Mesothelial cell of epicardium (in vitro differentiated cells): ENCODE results near the gene SDCCAG8. TPM values are rescaled to one million over a fixed set of nuclear protein-coding genes. Genes with fewer than 3 reads are reported as not detected.

Experiments used
- DNase-seq, 2 experiments: peaks; one replicate each; pipeline ENCODE4 v3.0.0; 2021; ENCODE audit warnings: low spot score in 2 of 2; ENCODE audit not compliant: unreplicated experiment in 2 of 2
- H3K27ac Mint-ChIP-seq: 2 replicates; pipeline ENCODE4 v1.8.0; 2021; ENCODE audit warnings: mixed read lengths
- H3K27me3 Mint-ChIP-seq: 2 replicates; pipeline ENCODE4 v1.8.0; 2021; ENCODE audit warnings: low read depth, mixed read lengths
- H3K36me3 Mint-ChIP-seq: 2 replicates; pipeline ENCODE4 v1.8.0; 2021; ENCODE audit warnings: mixed read lengths
- H3K4me1 Mint-ChIP-seq: 2 replicates; pipeline ENCODE4 v1.8.0; 2021; ENCODE audit warnings: mixed read lengths
- H3K4me3 Mint-ChIP-seq: 2 replicates; pipeline ENCODE4 v1.8.0; 2021; ENCODE audit warnings: mild to moderate bottlenecking, moderate library complexity, mixed read lengths
- H3K9me3 Mint-ChIP-seq: 2 replicates; pipeline ENCODE4 v1.8.0; 2021; ENCODE audit warnings: mixed read lengths
- CTCF ChIP-seq: fragments of 200-600 bp; sonication (generic); IDR thresholded peaks from one replicate; pipeline ENCODE4 v1.5.0; 2021; ENCODE audit warnings: antibody characterized with exemption; ENCODE audit not compliant: unreplicated experiment
- total RNA-seq: library from RNA; stranded (reverse); gene quantifications from 3 replicates; pipeline ENCODE4 v1.2.1, GENCODE V29; 2021

Gene SDCCAG8
- total RNA-seq, 1 donor from 2014 or later = 37.3 TPM

- no peak for DNase-seq
- Mint-ChIP-seq H3K4me3 (no peak overlapping the region), H3K4me1 (peaks cover 4% of the 10 kb centered on the region), H3K27ac (no peak overlapping the region), H3K36me3 (peaks cover 15% of the 10 kb centered on the region), H3K27me3 (no peaks in the 10 kb centered on the region), H3K9me3 (peaks cover 3% of the 10 kb centered on the region)
- no peak for TF ChIP-seq CTCF
These were observed 193.5 kb downstream of the SDCCAG8 start for GRCh38 chr1:243449373-243449772.

- no peak for TF ChIP-seq CTCF
- Mint-ChIP-seq H3K27me3 (no peaks in the 10 kb centered on the region), H3K4me1 (peaks cover 4% of the 10 kb centered on the region), H3K4me3 (no peak overlapping the region), H3K9me3 (peaks cover 3% of the 10 kb centered on the region), H3K36me3 (peaks cover 10% of the 10 kb centered on the region), H3K27ac (no peak overlapping the region)
- no peak for DNase-seq
These were observed 196.3 kb downstream of the SDCCAG8 start for GRCh38 chr1:243452092-243452491.

- Mint-ChIP-seq H3K27ac (peak overlapping the region; percentile 5), H3K9me3 (peaks cover 3% of the 10 kb centered on the region), H3K36me3 (peaks cover 10% of the 10 kb centered on the region), H3K27me3 (no peaks in the 10 kb centered on the region), H3K4me3 (no peak overlapping the region), H3K4me1 (peaks cover 4% of the 10 kb centered on the region)
- TF ChIP-seq CTCF = no peak
- DNase-seq = no peak
These were observed 198.6 kb downstream of the SDCCAG8 start for GRCh38 chr1:243454328-243454997.

GRCh38 chr1:243455760-243456651 lies 200.2 kb downstream of the SDCCAG8 start:
- DNase-seq = no peak
- H3K4me1 Mint-ChIP-seq = peaks cover 4% of the 10 kb centered on the region
- no peak overlapping the region for H3K4me3 Mint-ChIP-seq
- TF ChIP-seq CTCF = no peak
- H3K36me3 Mint-ChIP-seq = peaks cover 8% of the 10 kb centered on the region
- no peaks in the 10 kb centered on the region for H3K27me3 Mint-ChIP-seq
- H3K9me3 Mint-ChIP-seq = no peaks in the 10 kb centered on the region
- no peak overlapping the region for H3K27ac Mint-ChIP-seq

GRCh38 chr1:243457363-243457982 lies 201.6 kb downstream of the SDCCAG8 start:
- H3K4me1 Mint-ChIP-seq = peaks cover 4% of the 10 kb centered on the region
- H3K27ac Mint-ChIP-seq = no peak overlapping the region
- H3K27me3 Mint-ChIP-seq = no peaks in the 10 kb centered on the region
- no peak for DNase-seq
- H3K9me3 Mint-ChIP-seq = no peaks in the 10 kb centered on the region
- H3K4me3 Mint-ChIP-seq = no peak overlapping the region
- no peak for TF ChIP-seq CTCF
- H3K36me3 Mint-ChIP-seq = peaks cover 5% of the 10 kb centered on the region
